ENCODE measurements around the gene RANBP1. TPM values are rescaled to one million over a fixed set of nuclear protein-coding genes. Genes with fewer than 3 reads are reported as not detected.

Gene RANBP1
- total and polyA plus RNA-seq, 9 of the 15 experiments (the other 6 are each of a cell fraction or from before 2014, with no cell fraction given), result 162 to 2,891 (median 1,289) TPM

- TF ChIP-seq ARID4B (CRISPR knock-in tag; IDR thresholded peaks at IDR 0.05), result no peak
- no peak for TF ChIP-seq HMBOX1 (IDR thresholded peaks at IDR 0.05)
- TF ChIP-seq HES1 (IDR thresholded peaks at IDR 0.05; ENCODE audit: low read depth), result no peak
- TF ChIP-seq SLC30A9 (CRISPR knock-in tag; IDR thresholded peaks at IDR 0.05), result peak; percentile 53; the same call in 1 of the 2 replicates
- TF ChIP-seq ZNF184 (CRISPR knock-in tag; IDR thresholded peaks at IDR 0.05), result no peak
- no peak for TF ChIP-seq NCOA2 (IDR thresholded peaks at IDR 0.05; ENCODE audit: partially characterized antibody in 2 of 2)
- TF ChIP-seq SP1 (CRISPR knock-in tag; IDR thresholded peaks at IDR 0.05), result no peak
- no peak; the same call in 1 of the 2 replicates for TF ChIP-seq ZNF445 (CRISPR knock-in tag; IDR thresholded peaks at IDR 0.05; ENCODE audit: low read depth)
- TF ChIP-seq ZBTB43 (CRISPR knock-in tag; IDR thresholded peaks at IDR 0.05), result no peak
- TF ChIP-seq FOXA3 (CRISPR knock-in tag; conservative IDR thresholded peaks at IDR 0.05 in 1 of 2, IDR thresholded peaks at IDR 0.05 in 1 of 2), result no peak
- no peak for TF ChIP-seq FOXP1 (CRISPR knock-in tag; IDR thresholded peaks at IDR 0.05)
- TF ChIP-seq NCOA1 (IDR thresholded peaks at IDR 0.05; ENCODE audit: low read depth), result no peak
- no peak for TF ChIP-seq NCOA6 (IDR thresholded peaks at IDR 0.05)
- TF ChIP-seq LARP7 (IDR thresholded peaks at IDR 0.05), result no peak
- TF ChIP-seq THRAP3 (IDR thresholded peaks at IDR 0.05; ENCODE audit: borderline replicate concordance), result no peak
- TF ChIP-seq ZNF592 (IDR thresholded peaks at IDR 0.05), result no peak
- TF ChIP-seq ZNF121 (CRISPR knock-in tag; conservative IDR thresholded peaks at IDR 0.05), result no peak
These were observed 36.0 kb upstream of the RANBP1 start, which contains the start of gene DGCR8 (continued) for GRCh38 chr22:20079745-20080444.

Measured in K562 (cell line).